Heart right ventricle (tissue), 16 donors: ENCODE results near the gene STOML1. TPM values are rescaled to one million over a fixed set of nuclear protein-coding genes. Genes with fewer than 3 reads are reported as not detected.
A peak's percentile ranks its signal among the peaks of the same experiment; 100 is the strongest.

Experiments
- ATAC-seq, 8 donors: fragments of 200-7000 bp; cut with Tn5 transposase; one replicate each; pipeline ENCODE4 v1.9.1; 2020; ENCODE audit warnings: mild to moderate bottlenecking in 8 of 8, moderate library complexity in 8 of 8, moderate number of reproducible peaks in 1 of 8
- DNase-seq, 2 donors: peaks; one replicate each; pipeline ENCODE4 v3.0.0-alpha.2; 2020
- H3K27ac ChIP-seq, 10 donors: fragments of 200-600 bp; sonication (generic) in 2 of 10; one replicate each; pipeline versions ENCODE4 v1.5.0 to v1.8.0; 2020 to 2022; ENCODE audit warnings: mild to moderate bottlenecking in 3 of 10
- H3K27me3 ChIP-seq, 7 donors: fragments of 200-600 bp; one replicate each; pipeline ENCODE4 v1.8.0; 2021 to 2022; ENCODE audit warnings: mild to moderate bottlenecking in 2 of 7
- H3K36me3 ChIP-seq, 9 donors: fragments of 200-600 bp; sonication (generic) in 1 of 9; one replicate each; pipeline versions ENCODE4 v1.5.0 to v1.8.0; 2020 to 2022; ENCODE audit warnings: mild to moderate bottlenecking in 2 of 9
- H3K4me1 ChIP-seq, 9 donors: fragments of 200-600 bp; sonication (generic) in 1 of 9; one replicate each; pipeline versions ENCODE4 v1.5.0 to v1.8.0; 2020 to 2022; ENCODE audit warnings: mild to moderate bottlenecking in 4 of 9
- H3K4me3 ChIP-seq, 10 donors: fragments of 200-600 bp; sonication (generic) in 2 of 10; one replicate each; pipeline versions ENCODE4 v1.5.0 to v1.8.0; 2020 to 2022; ENCODE audit warnings: mild to moderate bottlenecking in 7 of 10, moderate library complexity in 2 of 10
- H3K9me3 ChIP-seq, 11 donors: fragments of 200-600 bp in 10 of 11; sonication (generic) in 2 of 11; one replicate each; pipeline versions ENCODE4 v1.5.0 to v1.8.0; 2013 to 2022; ENCODE audit warnings: mild to moderate bottlenecking in 2 of 11, control low read depth in 1 of 11, moderate library complexity in 1 of 11
- WGBS, 2 donors: extraction: QIAGEN DNeasy Blood & Tissue Kit; methylation state at CpG; one replicate each; pipeline ENCODE4 v1.1.7; 2013; ENCODE audit warnings: inconsistent platforms in 1 of 2; 5-methylcytosine and 5-hydroxymethylcytosine counted together
- intact Hi-C, 10 donors: fragments of 100-400 bp; cut with DNase I; formaldehyde crosslinking; loops; one replicate each; pipeline versions ENCODE4 v1.11.1 to v1.14.2; 2022
- polyA plus RNA-seq, 2 donors: library from polyadenylated mRNA; stranded (reverse); fragments of 200-250 nt; gene quantifications; one replicate each; pipeline ENCODE4 v1.2.3, GENCODE V29; 2013
- total RNA-seq, 10 donors: library from RNA; stranded (reverse); fragmentation: NEBNext Ultra II Directional in 3 of 10; extraction: Animal tissue kit (Norgen Biotek cat#: 25700) in 3 of 10; gene quantifications; one replicate each; pipeline versions ENCODE4 v1.2.1 to v1.2.4, GENCODE V29; 2021 to 2023
- TF ChIP-seq, protein P1 (sequence below), 9 donors: fragments of 200-600 bp; sonication (generic) in 2 of 9; IDR thresholded peaks; one replicate each; pipeline versions ENCODE4 v1.5.0 to v1.8.0; 2021 to 2022; ENCODE audit warnings: antibody characterized with exemption in 9 of 9, mild to moderate bottlenecking in 5 of 9, moderate library complexity in 1 of 9
- donor health status: Arrhythmogenic right ventricular cardiomyopathy.
- donor health status: ischemic (EF 13 %, LVEDD 7.1; RV severe dilation, severe dysfunction).
- donor health status: healthy with polysubstance abuse.
- donor health status: DM: no; HTN: yes; CAD: no.
- donor health status: DM: no; HTN: no; CAD: no.
- donor health status: ischemic (EF 25% LVEDD 6.9; RV normal size, moderate dysfunction).
- donor health status: ischemic (EF 25% LVEDD 5.7; RV mildly dilated, moderate dysfunction).
- donor health status: healthy.
- donor health status: DM: yes; HTN: yes; CAD: no.
- donor health status: Ischemic cardiomyopathy.
- donor health status: ischemic (EF 35%, LVEDD 5.7; RV mildly dilated, moderate dysfunction).
- donor health status: nonischemic (EF 11% LVEDD 7.7; RV severe dilation, severe dysfunction).
- donor health status: DM: yes; HTN: yes; CAD: no.
- donor health status: PGD.
- donor health status: ischemic (EF 29% LVEDD 5.4; RV normal size, mild dysfunction).
- donor health status: nonischemic (EF 23%, LVEDD 6.1; RV moderate dilation, normal function).

The STOML1 gene
- total and polyA plus RNA-seq, 12 donors: 21.1 to 38.4 (median 28.2) TPM

DNA sequence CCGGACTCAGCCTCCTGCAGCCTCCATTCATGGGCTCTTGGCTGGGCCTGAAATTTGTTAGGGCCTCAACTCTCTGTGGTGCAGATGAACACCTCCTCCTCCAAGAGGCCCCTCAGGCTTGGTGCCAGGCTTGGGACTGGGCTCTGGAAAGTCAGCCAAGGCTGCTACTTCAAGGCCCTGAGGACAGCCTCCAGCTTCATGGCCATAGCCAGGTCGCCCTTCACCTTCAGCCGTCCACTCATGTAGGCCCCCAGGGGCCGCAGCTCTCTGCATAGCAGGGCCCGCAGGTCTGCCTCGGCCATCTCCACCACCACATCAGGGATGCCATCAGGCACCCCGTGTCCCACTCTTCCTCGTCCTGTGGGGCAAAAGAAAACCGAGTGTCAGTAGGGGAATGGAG, 8.3 kb downstream of the STOML1 start:
- WGBS, 2 donors: 89 to 92% methylated on average over 9 of the region's 9 CpGs
- ATAC-seq (peak in 1 of 8 donors; percentile 3), DNase-seq (peak in 1 of 2 donors; percentile 25)
- H3K4me3 ChIP-seq: no peak overlapping the region
- H3K36me3 ChIP-seq: peaks cover 0 to 35% (median 6%) of the 10 kb centered on the region in 9 donors
- TF ChIP-seq, protein P1, sequence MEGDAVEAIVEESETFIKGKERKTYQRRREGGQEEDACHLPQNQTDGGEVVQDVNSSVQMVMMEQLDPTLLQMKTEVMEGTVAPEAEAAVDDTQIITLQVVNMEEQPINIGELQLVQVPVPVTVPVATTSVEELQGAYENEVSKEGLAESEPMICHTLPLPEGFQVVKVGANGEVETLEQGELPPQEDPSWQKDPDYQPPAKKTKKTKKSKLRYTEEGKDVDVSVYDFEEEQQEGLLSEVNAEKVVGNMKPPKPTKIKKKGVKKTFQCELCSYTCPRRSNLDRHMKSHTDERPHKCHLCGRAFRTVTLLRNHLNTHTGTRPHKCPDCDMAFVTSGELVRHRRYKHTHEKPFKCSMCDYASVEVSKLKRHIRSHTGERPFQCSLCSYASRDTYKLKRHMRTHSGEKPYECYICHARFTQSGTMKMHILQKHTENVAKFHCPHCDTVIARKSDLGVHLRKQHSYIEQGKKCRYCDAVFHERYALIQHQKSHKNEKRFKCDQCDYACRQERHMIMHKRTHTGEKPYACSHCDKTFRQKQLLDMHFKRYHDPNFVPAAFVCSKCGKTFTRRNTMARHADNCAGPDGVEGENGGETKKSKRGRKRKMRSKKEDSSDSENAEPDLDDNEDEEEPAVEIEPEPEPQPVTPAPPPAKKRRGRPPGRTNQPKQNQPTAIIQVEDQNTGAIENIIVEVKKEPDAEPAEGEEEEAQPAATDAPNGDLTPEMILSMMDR (IDR thresholded peaks at IDR 0.05): no peak
- peak overlapping the region; percentile 88 to 100 (median 98) for H3K27ac ChIP-seq
- H3K9me3 ChIP-seq: no peaks in the 10 kb centered on the region
- H3K4me1 ChIP-seq: peaks cover 61 to 90% (median 80%) of the 10 kb centered on the region in 9 donors
- intact Hi-C loops: loop anchor here in 1 of 10 donors (5.0 kb wide), 1 partner anchor 49 kb away; no protein-coding TSS in a partner anchor
- H3K27me3 ChIP-seq: no peaks in the 10 kb centered on the region

DNA sequence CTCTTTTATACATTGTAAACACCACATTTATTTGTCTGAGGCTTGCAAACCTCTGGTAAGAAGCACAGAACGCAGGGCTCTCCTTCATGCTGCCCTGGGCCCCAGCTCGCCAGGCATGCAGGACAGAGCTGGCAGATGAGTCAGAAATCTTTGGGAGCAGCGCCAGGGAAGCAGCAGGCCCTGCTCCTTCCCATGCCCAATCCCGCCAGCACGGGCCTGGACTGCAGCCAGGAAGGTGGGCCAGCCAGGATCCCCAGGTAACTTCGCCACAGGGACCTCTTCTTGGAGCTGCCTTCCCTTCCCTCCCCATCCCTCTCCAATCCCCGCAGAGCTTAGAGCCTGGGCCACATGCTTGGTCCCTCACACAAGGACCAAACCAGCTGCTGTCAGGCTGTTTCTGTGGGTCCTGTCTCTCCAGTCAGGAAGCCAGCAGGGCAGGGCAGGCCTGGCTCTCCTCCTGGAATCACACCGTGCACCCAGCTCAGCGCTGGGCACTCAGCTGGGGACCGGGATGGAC, 8.8 kb downstream of the STOML1 start:
- Histone ChIP-seq H3K36me3 (peaks cover 0 to 33% (median 6%) of the 10 kb centered on the region in 9 donors), H3K4me1 (peaks cover 57 to 85% (median 75%) of the 10 kb centered on the region in 9 donors), H3K27me3 (no peaks in the 10 kb centered on the region), H3K9me3 (no peaks in the 10 kb centered on the region), H3K4me3 (peak overlapping the region in 2 of 10 donors; percentile 30 to 32), H3K27ac (peak overlapping the region; percentile 88 to 100 (median 98))
- TF ChIP-seq, protein P1 (IDR thresholded peaks at IDR 0.05): no peak
- intact Hi-C loops: loop anchor here in 1 of 10 donors (5.0 kb wide), 1 partner anchor 49 kb away; no protein-coding TSS in a partner anchor
- 28 to 30% methylated on average over 10 of the region's 10 CpGs for WGBS, 2 donors
- peak; percentile 17 to 76 (median 52) for ATAC-seq
- peak; percentile 48 to 63 for DNase-seq

DNA sequence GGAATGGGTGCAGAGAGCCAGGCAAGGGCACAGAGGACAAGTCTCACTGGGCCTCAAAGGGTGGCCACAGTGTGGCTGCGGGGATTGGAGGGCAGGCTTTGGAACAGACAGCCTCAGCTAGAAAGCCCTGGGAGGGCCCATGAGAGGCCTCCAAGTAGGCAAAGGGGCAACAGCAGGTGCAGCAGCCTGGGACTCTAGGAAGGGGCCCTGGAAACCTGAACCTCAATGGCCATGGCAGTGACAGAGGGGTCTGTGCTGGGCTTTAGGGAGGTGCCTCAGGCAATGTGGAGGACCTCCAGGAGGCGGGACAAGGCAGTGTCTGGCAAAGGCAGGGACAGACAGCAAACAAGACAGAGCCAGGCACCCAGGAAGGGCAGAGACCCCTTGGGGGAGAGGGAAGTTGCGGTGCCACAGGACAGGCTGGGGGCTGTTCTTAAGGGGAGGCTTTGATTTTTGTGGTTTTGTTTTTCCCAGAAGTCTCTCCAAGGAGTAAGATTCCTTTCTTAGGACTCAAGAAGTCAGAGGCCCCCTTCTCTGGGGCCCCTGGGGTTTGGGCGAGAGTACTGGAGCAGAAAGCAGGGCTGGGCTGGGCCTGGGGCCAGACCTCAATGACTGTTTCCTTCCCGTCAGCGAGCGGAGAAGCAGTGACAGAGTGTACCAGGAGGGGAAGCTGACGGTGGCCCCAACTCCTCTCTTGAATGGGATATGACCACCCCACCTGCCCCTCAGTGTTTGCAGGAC, 9.7 kb downstream of the STOML1 start:
- H3K9me3 ChIP-seq: no peaks in the 10 kb centered on the region
- peak overlapping the region in 4 of 10 donors; percentile 12 to 32 (median 26) for H3K4me3 ChIP-seq
- H3K36me3 ChIP-seq: peaks cover 0 to 26% (median under 1%) of the 10 kb centered on the region in 9 donors
- H3K27me3 ChIP-seq: no peaks in the 10 kb centered on the region
- WGBS, 2 donors: 4 to 7% methylated on average over 8 of the region's 8 CpGs
- H3K4me1 ChIP-seq: peaks cover 52 to 78% (median 66%) of the 10 kb centered on the region in 9 donors
- H3K27ac ChIP-seq: peak overlapping the region; percentile 88 to 100 (median 98)
- TF ChIP-seq, protein P1 (IDR thresholded peaks at IDR 0.05): peak in 1 of 9 donors; percentile 21
- intact Hi-C loops: loop anchor here in 1 of 10 donors (5.0 kb wide), 1 partner anchor 50 kb away; no protein-coding TSS in a partner anchor
- peak; percentile 87 to 89 for DNase-seq
- ATAC-seq: peak; percentile 85 to 95 (median 92)

DNA sequence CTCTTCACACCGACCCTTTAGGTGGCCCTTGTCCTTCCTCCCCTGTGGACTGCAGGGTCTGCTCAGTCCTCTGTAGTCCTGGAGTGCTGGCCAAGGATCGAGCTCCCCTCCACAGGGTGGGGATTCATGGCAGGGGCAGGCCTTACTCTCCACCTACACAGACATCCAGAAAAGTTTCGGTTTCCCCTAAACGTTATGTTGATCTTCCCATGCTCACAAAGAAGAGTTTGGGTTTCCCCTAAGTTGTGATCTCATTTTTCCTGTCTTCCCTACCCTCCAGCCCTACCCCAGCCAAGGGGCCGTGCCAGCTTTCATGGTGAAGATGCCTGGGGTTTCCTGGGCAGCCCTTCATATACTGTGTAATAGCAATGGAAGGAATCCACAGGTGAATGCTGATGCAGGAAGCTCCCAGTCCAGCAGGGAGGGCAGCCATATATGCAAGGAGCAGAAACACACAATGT, 10.3 kb downstream of the STOML1 start:
- 32 to 34% methylated on average over 5 of the region's 5 CpGs for WGBS, 2 donors
- H3K4me3 ChIP-seq: peak overlapping the region in 2 of 10 donors; percentile 12 to 22
- H3K9me3 ChIP-seq: no peaks in the 10 kb centered on the region
- peak in 4 of 8 donors; percentile 0 to 3 (median 2) for ATAC-seq
- intact Hi-C loops: loop anchor here in 1 of 10 donors (5.0 kb wide), 1 partner anchor 51 kb away; no protein-coding TSS in a partner anchor
- H3K36me3 ChIP-seq: peaks cover 0 to 23% (median 0%) of the 10 kb centered on the region in 9 donors
- TF ChIP-seq, protein P1 (IDR thresholded peaks at IDR 0.05): no peak
- H3K27ac ChIP-seq: peak overlapping the region; percentile 88 to 100 (median 98)
- H3K27me3 ChIP-seq: no peaks in the 10 kb centered on the region
- no peak for DNase-seq
- peaks cover 46 to 72% (median 60%) of the 10 kb centered on the region in 9 donors for H3K4me1 ChIP-seq
